DMS114 treated with DMSO at 0.1 percent for 48 hours (cell line): ENCODE results near the gene RNASE1.
"Not testable (repeated sequence)": the region's sequence is repeated elsewhere in the genome, so short reads cannot be mapped to it uniquely, and the experiment has no call there.

ENCODE experiments used
- DNase-seq: peaks from one replicate; lab custom pipeline; 2025; ENCODE audit not compliant: unreplicated experiment; lab: John Stamatoyannopoulos, UW

Gene RNASE1

DNA sequence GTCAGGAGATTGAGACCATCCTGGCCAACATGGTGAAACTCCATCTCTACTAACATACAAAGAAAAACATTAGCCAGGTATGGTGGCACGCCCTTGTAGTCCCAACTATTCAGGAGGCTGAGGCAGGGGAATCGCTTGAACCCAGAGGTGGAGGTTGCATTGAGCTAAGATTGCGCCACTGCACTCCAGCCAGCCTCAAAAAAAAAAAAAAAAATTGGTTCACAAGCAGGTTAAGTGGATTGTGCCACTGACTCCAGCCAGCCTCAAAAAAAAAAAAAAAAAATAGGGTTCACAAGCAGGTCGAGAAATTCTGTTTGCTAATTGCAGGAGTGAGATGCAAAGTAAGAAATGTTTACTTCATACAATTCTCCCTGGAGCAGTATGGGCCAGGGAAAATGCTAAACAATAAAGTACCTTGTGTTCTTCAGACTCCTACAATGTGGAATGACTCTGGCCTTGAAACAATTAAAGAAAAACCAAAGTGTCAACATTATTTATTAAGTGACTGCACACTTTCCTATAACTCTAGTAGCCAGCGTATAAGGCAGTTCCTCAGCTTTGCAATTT lies 28.3 kb downstream of the RNASE1 start:
- no peak for DNase-seq

DNA sequence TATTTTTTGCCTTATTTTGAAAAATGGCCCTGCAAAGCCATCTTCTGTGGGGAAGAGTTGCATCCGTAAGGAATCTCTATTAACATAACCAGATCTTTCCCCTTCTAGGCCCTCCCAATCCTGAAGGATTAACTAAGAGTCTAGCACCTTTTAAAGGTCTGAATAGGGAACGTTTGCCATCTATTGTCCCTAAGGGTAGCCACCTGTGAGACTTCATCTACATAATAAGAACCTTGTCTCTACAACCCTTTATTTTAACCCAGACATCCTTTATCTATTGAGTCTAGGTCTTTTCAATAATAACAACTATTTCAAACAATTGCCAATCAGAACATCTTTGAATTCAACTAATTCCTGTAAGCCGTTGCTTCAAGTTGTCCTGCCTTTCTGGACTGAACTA lies 30.0 kb downstream of the RNASE1 start:
- no peak for DNase-seq

DNA sequence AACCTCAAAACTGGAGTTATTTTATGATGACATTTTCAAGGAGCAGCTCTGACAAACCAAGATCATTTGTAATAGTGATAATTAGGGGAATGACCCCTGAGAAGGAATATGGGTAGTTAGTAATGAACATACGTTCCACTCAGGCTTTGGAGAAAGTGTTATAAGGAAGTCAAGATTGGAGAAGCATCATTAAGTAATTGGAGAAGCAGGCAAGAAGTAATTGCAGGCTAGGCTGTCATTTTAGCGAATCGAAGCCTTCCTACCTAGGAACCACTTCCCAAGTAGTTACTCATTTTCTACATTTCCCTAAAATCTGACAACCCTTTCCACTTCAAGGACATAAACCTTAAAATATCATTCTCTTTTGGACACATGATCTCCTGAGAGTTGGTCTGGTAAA lies 33.2 kb downstream of the RNASE1 start:
- DNase-seq, result no peak

DNA sequence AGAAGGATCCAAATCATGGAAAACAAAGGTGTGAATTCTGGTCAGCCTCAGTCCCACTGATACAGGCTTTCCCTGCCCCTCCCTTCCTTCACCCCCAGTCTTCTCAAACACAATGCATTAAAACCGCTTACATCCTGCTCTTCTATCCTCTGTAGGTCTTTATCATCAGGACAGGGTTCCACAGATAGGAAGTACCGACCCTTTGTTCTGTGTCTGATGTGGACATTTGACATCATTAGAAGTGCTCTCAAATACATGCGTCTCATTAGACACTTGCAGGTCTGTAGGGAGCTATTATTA lies 34.1 kb downstream of the RNASE1 start:
- no peak for DNase-seq

DNA sequence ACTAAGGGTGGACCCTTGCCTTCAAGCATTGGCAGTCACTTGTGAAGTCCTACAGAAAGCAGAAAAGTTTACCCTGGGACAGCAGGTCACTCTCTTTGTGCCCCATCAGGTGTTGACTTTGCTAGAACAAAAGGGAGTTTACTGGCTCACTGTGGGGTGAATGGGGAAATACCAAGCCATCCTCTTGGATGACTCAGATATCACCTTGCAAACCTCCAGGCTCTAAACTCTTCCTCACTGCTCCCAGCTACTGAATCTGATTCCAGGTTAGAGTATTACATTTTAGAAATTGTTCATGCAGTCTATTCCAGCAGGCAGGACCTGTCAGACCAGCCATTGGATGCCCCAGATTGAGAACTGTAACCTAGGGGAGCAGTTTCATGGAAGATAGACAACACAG lies 41.7 kb downstream of the RNASE1 start:
- DNase-seq, result no peak

DNA sequence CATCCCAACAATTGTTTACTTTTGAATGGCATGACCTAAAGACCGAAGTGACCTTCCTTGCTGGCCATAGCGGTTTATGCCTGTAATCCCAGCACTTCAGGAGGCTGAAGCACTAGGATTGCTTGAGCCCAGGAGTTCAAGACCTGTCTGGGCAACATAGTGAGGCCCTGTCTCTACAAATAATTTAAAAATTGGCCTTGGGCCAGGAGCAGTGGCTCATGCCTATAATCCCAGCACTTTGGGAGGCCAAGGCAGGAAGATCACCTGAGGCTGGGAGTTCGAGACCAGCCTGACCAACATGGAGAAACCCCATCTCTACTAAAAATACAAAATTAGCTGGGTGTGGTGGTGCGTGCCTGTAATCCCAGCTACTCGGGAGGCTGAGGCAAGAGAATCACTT lies 43.2 kb downstream of the RNASE1 start:
- DNase-seq, result not testable (repeated sequence)

DNA sequence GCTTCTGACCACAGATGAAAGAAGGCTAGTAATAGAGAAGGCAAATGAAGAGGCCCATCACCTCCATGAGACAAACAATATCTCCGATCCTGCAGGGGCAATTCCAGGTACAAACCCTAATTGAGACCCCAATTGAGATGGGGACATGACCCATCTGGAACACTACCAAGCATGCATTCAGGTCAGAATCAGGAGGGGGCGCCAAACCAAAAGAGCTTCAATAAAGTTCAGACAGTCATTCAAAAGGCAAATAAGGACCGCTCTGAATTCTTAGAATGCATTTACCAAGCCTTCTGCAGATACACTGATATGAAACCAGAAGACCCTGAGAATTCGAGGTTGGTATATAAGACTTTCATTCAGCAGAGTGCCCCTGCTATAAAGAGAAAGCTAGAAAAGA lies 44.7 kb downstream of the RNASE1 start:
- DNase-seq, result no peak

DNA sequence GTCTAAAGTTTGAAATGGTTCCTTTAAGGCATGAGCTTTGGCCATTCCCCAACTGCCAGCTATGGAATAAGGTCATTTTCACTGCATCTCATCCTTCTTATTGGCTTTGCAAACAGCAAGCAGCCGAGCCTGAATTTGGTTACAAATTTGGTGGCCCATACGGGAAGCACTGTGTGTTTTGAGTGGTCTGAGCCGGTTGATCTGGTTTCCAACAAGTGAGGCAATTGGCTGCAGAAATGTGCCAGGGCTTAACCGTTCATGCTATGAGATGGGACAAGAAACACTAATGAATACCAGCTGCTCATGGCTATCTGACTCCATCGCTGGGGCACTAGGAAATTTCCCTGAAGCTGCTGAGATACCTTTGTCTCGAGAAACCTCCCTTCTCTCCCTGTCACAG lies 47.6 kb downstream of the RNASE1 start:
- DNase-seq, result no peak

DNA sequence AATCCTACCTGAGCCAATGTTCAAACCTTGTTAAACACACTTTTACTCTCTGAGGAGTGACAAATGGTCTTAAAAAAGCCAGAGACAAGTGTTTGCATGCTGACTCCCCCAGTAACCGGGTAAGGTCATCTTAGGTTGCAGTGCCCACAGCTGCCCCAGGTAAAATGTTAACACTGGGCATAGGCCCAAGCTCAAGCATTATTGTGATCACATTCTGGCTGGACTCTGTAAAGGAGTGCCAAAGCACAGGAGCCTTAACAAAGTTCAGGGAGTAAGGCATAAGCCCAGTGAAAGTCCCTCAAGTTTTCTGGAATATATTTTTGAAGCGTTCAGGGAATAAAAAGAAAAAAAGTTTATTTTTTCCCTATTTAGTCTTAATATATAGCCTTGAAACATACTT lies 48.3 kb downstream of the RNASE1 start:
- no peak for DNase-seq

DNA sequence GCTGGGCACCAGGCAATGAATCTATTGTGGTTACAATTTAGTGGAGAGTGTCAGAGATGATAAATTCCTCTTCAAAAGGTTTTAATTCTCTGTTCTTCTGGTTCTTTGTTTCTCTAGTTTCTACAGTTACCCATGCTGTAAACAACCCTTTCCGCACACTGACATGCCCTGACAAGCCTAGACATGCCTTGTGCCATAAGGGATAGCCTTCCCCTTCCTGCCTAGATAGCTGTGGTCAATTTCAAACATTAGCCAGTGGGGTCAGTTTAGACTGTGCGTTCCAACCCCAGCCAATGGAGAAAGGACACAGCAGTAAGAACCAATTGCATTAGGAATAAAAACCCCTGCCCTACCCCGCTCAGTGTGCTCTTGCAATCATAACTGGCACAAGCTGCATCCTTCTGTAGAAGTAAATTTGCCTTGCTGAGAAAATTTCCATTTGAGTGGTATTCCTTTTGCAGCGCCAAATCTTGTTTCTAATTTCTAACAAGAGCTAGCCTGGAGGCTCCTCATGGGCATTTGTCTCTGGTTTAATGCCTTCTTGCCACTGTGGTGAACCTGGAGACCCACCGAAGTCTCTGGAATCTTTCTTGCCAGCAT lies 50.6 kb downstream of the RNASE1 start:
- DNase-seq, result no peak
